Skin epidermis (tissue), 12 donors: Measurements from ENCODE around the gene TDRD9.
"Not testable (repeated sequence)": the region's sequence is repeated elsewhere in the genome, so short reads cannot be mapped to it uniquely, and the experiment has no call there.

Experiments used
- H3K27ac ChIP-seq, 21 experiments: fragments of 200-600 bp; sonication (generic) in 11 of 21; one replicate each; pipeline ENCODE4 v1.5.0; 2020; ENCODE audit warnings: mild to moderate bottlenecking in 3 of 21, inconsistent platforms in 2 of 21, moderate library complexity in 2 of 21
- H3K4me3 ChIP-seq, 7 experiments: fragments of 200-600 bp; sonication (generic) in 2 of 7; one replicate each; pipeline ENCODE4 v1.5.0; 2020; ENCODE audit warnings: inconsistent platforms in 2 of 7, mild to moderate bottlenecking in 2 of 7, moderate library complexity in 1 of 7

Gene TDRD9, protein sequence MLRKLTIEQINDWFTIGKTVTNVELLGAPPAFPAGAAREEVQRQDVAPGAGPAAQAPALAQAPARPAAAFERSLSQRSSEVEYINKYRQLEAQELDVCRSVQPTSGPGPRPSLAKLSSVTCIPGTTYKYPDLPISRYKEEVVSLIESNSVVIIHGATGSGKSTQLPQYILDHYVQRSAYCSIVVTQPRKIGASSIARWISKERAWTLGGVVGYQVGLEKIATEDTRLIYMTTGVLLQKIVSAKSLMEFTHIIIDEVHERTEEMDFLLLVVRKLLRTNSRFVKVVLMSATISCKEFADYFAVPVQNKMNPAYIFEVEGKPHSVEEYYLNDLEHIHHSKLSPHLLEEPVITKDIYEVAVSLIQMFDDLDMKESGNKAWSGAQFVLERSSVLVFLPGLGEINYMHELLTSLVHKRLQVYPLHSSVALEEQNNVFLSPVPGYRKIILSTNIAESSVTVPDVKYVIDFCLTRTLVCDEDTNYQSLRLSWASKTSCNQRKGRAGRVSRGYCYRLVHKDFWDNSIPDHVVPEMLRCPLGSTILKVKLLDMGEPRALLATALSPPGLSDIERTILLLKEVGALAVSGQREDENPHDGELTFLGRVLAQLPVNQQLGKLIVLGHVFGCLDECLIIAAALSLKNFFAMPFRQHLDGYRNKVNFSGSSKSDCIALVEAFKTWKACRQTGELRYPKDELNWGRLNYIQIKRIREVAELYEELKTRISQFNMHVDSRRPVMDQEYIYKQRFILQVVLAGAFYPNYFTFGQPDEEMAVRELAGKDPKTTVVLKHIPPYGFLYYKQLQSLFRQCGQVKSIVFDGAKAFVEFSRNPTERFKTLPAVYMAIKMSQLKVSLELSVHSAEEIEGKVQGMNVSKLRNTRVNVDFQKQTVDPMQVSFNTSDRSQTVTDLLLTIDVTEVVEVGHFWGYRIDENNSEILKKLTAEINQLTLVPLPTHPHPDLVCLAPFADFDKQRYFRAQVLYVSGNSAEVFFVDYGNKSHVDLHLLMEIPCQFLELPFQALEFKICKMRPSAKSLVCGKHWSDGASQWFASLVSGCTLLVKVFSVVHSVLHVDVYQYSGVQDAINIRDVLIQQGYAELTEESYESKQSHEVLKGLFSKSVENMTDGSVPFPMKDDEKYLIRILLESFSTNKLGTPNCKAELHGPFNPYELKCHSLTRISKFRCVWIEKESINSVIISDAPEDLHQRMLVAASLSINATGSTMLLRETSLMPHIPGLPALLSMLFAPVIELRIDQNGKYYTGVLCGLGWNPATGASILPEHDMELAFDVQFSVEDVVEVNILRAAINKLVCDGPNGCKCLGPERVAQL (N-terminal part only)

GRCh38 chr14:103928011-103928890 is at the start of gene TDRD9:
Gene TDRD9, plus strand, starts transcription at chr14:103928456. Its CDS starts 54 bp downstream, at chr14:103928510.
- Histone ChIP-seq H3K4me3 (peak within 1 kb of the TSS in 2 of 7 experiments; percentile 20 to 30), H3K27ac (no peak within 1 kb of the TSS)

DNA sequence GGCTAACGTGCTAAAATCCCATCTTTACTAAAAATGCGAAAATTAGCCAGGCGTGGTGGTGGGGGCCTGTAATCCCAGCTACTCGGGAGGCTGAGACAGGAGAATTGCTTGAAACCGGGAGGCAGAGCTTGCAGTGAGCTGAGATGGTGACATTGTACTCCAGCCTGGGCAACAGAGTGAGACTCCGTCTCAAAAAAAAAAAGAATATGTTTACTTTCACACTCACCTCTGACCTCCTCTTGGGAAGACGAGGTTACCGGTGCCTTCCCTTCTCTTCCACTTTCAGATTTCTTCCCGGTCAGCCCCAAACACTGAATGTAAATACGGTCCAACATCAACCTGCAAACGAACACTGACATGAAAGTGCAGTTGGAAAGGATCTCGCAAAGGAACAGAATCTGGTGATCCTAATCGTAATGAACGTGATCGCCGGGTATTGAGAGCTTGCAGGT is 49.1 kb upstream of the TDRD9 start:
- Histone ChIP-seq H3K4me3 (peak overlapping the region in 1 of 7 experiments; percentile 2), H3K27ac (peak overlapping the region in 2 of 21 experiments; percentile 30 to 74)

DNA sequence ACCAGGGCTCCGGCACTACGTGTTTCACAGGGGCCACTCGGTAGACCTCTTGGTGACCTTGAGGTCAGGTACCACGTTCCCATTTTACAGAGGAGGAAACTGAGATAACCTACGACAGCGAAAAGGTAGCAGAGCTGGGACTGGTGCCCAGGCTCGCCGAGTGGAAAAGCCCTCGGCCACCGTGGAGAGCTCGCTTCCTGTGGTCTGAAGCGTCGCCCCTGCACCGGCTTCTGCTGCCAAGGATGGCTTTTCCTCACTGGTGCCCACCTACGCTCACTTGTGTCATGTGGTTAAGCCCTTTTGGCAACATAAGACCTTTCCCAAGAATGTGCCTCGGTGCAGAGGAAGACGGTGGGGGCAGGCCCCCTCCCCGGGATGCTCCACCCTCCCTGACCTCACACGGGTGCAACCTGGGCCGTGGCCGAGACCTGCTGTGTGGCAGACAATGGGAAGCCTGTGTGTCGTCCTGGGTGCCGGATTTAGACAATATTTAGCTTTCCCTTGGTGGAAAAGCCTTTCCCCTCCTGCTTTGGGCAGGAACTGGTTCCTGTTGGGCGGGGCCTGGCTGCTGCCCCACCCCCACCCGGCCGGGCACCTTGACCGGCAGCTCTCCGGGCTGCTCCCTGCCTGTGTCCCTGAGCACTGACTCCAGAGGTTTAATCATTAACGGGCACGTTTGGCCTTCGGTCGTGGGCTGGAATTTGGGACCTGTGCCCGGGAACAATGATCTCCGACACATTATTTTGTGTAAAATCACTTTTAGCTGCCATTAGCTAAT is 48.5 kb upstream of the TDRD9 start:
- Histone ChIP-seq H3K27ac (peak overlapping the region in 10 of 21 experiments; percentile 9 to 75 (median 36)), H3K4me3 (peak overlapping the region in 5 of 7 experiments; percentile 1 to 23 (median 2))

- Histone ChIP-seq H3K27ac (peak overlapping the region in 11 of 21 experiments; percentile 4 to 75 (median 30)), H3K4me3 (peak overlapping the region in 4 of 7 experiments; percentile 1 to 23 (median 12))
These were observed 47.6 kb upstream of the TDRD9 start for GRCh38 chr14:103880348-103881267.

DNA sequence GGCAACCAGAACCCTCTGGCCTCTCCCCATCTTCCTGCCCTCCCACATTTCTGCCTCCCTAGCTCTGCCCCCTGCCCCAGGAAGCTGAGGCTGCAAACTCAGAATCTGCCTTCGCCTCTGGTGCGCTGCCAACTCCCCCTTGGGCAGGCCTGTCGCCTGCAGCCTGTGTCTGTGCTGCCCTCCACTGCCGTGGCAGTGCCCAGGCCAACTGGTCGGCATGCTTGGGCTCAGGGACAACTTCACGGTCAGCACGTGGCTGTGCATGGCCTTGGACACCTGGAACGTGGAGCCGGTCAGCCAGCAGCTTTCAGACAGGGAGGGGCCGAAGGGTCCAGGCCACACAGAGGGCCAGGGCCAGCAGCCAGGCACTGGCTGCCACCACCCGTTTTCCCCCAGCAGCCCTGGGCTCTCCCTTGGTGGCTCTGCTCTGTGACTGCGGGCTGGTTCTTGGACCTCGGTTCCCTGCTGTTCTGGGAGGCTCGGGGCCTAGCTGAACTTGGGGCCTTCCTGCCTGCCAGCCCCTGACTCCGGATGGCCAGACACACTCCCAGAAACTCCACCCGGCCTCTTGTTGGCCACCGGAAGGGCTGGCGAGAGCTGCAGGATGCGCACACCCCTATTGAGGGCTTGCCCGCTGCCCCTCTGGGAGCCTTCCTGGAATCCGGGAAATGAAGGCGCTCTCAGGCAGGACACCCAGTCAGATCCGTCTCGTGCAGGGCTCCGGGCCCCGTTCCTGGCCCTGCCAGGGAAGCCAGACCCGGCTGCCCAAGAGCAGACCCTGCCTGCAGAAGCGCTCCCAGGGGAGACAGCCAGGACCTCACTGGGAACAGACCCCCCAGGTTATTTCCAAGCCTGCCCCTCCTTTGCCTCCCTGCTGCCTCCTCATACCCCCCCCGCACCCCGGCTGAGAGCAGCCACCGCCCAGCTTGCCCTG is 46.7 kb upstream of the TDRD9 start:
- no peak overlapping the region for H3K4me3 ChIP-seq

GRCh38 chr14:103882503-103883262 is 45.6 kb upstream of the TDRD9 start:
- H3K4me3 ChIP-seq: no peak overlapping the region
- peak overlapping the region in 1 of 21 experiments; percentile 20 for H3K27ac ChIP-seq

More for the DNA sequence above, 46.7 kb upstream of the TDRD9 start:
- peak overlapping the region in 5 of 21 experiments; percentile 2 to 75 (median 51) for H3K27ac ChIP-seq

DNA sequence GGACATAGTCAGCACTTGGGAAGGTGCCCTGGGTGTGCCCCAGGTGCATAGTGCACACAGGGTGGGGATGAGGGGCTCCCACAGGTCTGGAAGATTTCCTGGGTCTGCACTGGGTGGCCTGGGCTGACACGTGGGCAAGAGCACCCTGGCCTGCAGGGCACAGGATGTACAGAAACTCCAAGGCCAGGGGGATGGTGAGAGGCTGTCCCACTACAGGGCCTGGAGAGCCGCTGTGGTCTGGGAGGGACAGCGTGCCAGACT is 45.1 kb upstream of the TDRD9 start:
- Histone ChIP-seq H3K4me3 (no peak overlapping the region), H3K27ac (no peak overlapping the region)

DNA sequence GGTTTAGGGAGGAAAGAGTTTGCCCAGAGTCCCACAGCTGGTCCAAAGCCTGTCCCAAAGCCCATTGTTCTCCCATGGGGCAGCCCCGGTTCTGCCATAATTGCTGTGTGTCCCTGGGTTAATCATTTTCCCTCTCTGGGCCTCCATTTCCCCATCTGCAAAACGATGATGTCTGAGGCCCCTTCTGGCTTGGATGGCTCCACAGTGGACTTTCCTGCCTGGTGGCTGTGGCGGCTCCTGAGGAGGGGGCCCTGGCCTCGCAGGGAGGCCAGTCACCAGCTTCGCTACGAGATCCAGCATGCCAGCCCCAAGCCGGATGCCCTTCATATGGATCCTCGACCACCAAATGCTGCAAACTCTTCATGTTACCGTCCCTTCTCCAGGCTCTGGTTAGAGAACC is 43.4 kb upstream of the TDRD9 start:
- H3K4me3 ChIP-seq: no peak overlapping the region
- no peak overlapping the region for H3K27ac ChIP-seq

DNA sequence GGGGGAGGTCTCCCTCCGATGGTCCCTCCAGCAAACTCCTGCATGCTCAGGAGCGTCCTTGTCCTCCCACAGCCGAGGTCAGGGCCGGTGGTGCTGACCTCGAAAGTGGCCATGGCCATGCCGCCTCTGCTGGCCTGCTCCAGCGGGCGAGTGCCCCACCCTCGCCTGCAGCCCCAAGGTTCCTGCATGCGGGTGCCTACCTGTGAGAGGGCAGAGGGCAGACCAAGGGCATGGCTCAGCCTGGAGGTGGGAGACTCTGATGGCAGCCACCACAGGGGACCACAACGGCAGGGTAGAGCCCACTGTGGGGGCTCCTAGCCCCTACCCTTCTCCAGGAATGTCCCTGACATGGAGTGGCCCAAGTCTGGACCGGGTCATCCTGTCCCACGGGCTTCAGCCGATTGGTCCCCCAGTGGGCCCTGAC is 42.7 kb upstream of the TDRD9 start:
- H3K4me3 ChIP-seq: no peak overlapping the region
- H3K27ac ChIP-seq: no peak overlapping the region

DNA sequence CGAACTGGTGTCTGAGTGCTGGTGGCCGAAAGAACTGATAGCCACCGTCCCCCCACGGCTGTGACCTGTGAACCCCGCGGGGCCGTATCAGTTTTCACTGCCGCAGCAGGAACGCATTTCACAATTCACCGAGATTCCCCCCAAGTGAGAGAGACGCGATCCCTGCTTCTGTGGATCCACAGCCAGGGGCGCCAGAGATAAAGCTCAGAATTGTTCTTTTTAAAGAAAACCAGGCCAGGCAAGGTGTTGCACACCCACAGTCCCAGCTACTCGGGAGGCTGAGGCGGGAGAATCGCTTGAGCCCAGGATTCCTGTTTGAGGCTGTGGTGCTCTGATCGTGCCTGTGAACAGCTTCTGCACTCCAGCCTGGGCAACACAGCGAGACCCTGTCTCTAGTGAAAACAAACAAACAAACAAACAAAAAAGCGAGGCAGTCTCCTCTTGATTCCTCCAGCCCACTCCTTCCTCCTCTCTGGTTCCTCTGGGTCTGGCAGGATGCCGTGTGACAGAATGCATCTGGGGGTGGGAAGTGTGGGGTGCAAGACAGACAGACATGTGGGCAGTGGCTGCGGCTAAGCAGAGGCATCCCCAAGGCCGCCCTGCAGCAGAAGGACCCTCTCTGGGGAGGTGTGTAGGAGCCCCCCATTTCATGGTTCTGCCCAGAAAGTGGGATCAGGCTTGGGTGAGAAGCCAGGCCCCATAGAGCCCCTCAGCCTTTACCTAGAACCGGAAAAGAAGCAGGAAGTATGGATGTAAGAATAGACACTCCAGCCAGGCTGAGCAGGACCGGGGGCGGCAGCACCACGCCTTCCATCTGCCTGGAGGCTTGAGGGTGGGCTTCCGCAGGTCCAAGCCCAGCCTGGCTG is 41.7 kb upstream of the TDRD9 start:
- H3K27ac ChIP-seq: no peak overlapping the region
- no peak overlapping the region for H3K4me3 ChIP-seq

DNA sequence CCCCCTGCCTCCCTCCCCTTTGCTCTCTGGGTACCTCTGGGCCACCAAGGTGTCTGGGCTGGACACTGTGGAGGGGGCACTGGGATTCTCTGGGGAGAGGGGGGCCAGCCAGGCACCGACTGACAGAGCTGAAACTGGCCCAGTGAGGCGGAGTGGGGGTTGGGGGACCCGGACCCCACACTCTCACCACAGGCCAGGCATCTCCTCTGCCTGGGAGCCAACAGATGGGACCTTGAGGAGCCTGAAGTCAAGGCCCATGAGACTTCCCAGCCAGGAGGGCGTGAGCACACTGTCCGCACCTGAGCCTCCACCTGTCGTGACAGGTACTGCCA is 41.1 kb upstream of the TDRD9 start:
- Histone ChIP-seq H3K27ac (no peak overlapping the region), H3K4me3 (no peak overlapping the region)

DNA sequence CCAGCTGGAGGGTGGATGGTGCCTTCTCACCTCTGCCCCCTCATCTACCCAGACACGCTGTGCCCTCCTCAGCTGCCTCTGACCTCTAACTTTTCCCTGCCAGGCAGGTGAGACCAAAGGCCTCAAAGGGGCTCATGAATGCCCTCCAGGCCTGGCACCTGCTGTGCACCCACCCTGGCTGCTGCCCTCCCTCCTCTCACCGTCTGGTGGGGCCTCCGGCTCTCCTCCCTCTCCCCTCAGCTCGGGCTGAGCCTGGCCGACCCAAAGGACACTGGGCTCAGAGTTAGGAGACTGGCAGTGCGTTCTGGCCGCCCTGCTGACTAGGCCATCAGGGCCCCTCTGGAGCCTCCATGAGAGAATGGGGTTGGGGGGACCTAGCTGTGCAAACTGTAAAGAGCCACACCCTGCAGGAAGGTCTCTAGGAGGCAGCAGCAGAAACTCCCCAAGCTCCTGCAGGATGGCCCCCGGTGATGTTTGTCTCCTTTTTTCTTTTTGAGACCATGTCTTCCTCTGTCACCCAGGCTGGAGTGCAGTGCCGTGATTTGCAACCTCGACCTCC is 40.6 kb upstream of the TDRD9 start:
- Histone ChIP-seq H3K27ac (no peak overlapping the region), H3K4me3 (no peak overlapping the region)

DNA sequence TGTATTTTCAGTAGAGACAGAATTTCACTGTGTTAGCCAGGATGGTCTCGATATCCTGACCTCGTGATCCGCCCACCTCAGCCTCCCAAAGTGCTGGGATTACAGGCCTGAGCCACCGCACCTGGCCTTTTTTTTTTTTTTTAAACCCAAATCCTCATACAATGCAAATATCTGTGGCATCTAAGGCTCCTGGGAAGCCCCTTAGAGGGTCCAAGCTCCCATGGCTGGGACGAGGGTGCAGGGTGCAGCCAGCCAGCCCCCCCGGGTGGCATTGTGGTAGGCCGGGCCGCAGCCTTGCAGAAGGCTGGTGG is 39.3 kb upstream of the TDRD9 start:
- H3K4me3 ChIP-seq: not testable (repeated sequence)
- H3K27ac ChIP-seq: peak overlapping the region in 1 of 21 experiments; percentile 6
